GM23248 (cell line): ENCODE results near the gene MTHFD2L. TPM values are rescaled to one million over a fixed set of nuclear protein-coding genes. Genes with fewer than 3 reads are reported as not detected.

Experiments used
- DNase-seq: peaks from one replicate; pipeline ENCODE4 v3.0.0-alpha.2; 2015
- H2AFZ ChIP-seq: fragments of 200-600 bp; sonication (generic); 2 replicates; pipeline ENCODE4 v1.6.1; 2016; ENCODE audit warnings: antibody characterized with exemption
- H3F3A ChIP-seq: fragments of 200-600 bp; sonication (generic); 2 replicates; pipeline ENCODE4 v1.6.1; 2016; ENCODE audit warnings: mild to moderate bottlenecking, antibody characterized with exemption, mixed run types; ENCODE audit not compliant: insufficient read depth
- H3K27ac ChIP-seq: fragments of 200-600 bp; sonication (generic); 2 replicates; pipeline ENCODE4 v1.5.1; 2016; ENCODE audit warnings: mild to moderate bottlenecking
- H3K27me3 ChIP-seq: fragments of 200-600 bp; sonication (generic); replicated peaks from 2 replicates; pipeline ENCODE4 v1.6.1; 2016; ENCODE audit warnings: mild to moderate bottlenecking; ENCODE audit not compliant: insufficient read depth
- H3K36me3 ChIP-seq: fragments of 200-600 bp; sonication (generic); 2 replicates; pipeline ENCODE4 v1.6.1; 2016; ENCODE audit warnings: low read depth, mild to moderate bottlenecking
- H3K4me1 ChIP-seq: fragments of 200-600 bp; sonication (generic); 2 replicates; pipeline ENCODE4 v1.6.1; 2016; ENCODE audit warnings: mild to moderate bottlenecking; ENCODE audit not compliant: insufficient read depth
- H3K4me2 ChIP-seq: fragments of 200-600 bp; sonication (generic); one replicate; pipeline ENCODE4 v1.6.1; 2016; ENCODE audit warnings: mild to moderate bottlenecking; ENCODE audit not compliant: unreplicated experiment
- H3K4me3 ChIP-seq: fragments of 200-600 bp; sonication (generic); 2 replicates; pipeline ENCODE4 v1.5.1; 2016; ENCODE audit warnings: mild to moderate bottlenecking
- H3K79me2 ChIP-seq: fragments of 200-600 bp; sonication (generic); 2 replicates; pipeline ENCODE4 v1.6.1; 2016; ENCODE audit warnings: mild to moderate bottlenecking; ENCODE audit not compliant: insufficient read depth
- H3K9ac ChIP-seq: fragments of 200-600 bp; sonication (generic); 2 replicates; pipeline ENCODE4 v1.6.1; 2016; ENCODE audit warnings: mild to moderate bottlenecking
- H3K9me2 ChIP-seq: fragments of 200-600 bp; sonication (generic); 2 replicates; pipeline ENCODE4 v1.6.1; 2016; ENCODE audit warnings: mixed run types, mild to moderate bottlenecking, moderate library complexity; ENCODE audit not compliant: insufficient read depth
- H3K9me3 ChIP-seq: fragments of 200-600 bp; sonication (generic); one replicate; pipeline ENCODE4 v1.6.1; 2017; ENCODE audit warnings: low read depth
- H4K20me1 ChIP-seq: fragments of 200-600 bp; sonication (generic); 2 replicates; pipeline ENCODE4 v1.6.0; 2016; ENCODE audit not compliant: insufficient read depth
- EZH2 ChIP-seq: fragments of 200-600 bp; sonication (generic); IDR thresholded peaks from 2 replicates; pipeline ENCODE4 v1.6.1; 2018; ENCODE audit warnings: antibody characterized with exemption, mild to moderate bottlenecking; ENCODE audit not compliant: insufficient read depth, poor library complexity, severe bottlenecking
- EZH2phosphoT487 ChIP-seq: fragments of 200-600 bp; sonication (generic); IDR thresholded peaks from 2 replicates; pipeline ENCODE4 v1.6.1; 2018; ENCODE audit warnings: antibody characterized with exemption, moderate library complexity, mild to moderate bottlenecking, low read depth; ENCODE audit not compliant: insufficient read depth
- WGBS, 2 experiments: methylation state at CpG; one replicate each; pipeline ENCODE4 v1.1.6; 2015 to 2017; ENCODE audit warnings: low lambda C conversion rate in 2 of 2, low coverage in 1 of 2; ENCODE audit errors: missing lambda C conversion rate in 2 of 2; 5-methylcytosine and 5-hydroxymethylcytosine counted together
- in situ Hi-C: fragments of 300-500 bp; cut with MboI; formaldehyde crosslinking; loops from 2 replicates; pipeline ENCODE4 v1.15.0; 2020
- polyA plus RNA-seq: library from polyadenylated mRNA; unstranded; fragments of >200 nt; fragmentation: Nextera tagmentation; extraction: Ambion mirVana; gene quantifications from 2 replicates; pipeline ENCODE4 v1.2.1, GENCODE V29; 2016
- total RNA-seq: library from RNA; depleted of rRNA; stranded (reverse); fragments of >200 nt; shearing (Covaris generic); gene quantifications from 2 replicates; pipeline ENCODE4 v1.2.3, GENCODE V29; 2014

Gene MTHFD2L
- total and polyA plus RNA-seq, 2 experiments from 2014 or later, result 6.3 to 7.9 TPM

DNA sequence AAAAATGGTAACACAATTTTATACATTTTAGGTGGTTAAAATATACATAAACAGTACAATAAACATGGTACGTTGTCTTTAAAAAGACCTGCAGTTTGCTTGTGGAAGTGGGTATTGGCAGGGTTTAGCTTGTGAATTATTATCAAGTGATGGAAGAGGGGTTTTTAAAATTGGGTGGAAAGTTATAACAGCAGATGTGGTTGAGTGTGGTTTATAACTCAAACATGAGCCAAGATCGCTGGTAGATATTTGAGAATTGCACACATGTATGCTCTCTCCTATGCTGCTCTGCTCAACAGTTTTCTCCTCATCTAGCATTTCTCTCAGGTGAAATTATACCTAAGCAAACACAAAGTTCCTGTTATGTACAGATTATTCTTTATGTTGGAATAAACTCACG lies 164.4 kb downstream of the MTHFD2L start:
- TF ChIP-seq EZH2phosphoT487 (no peak), EZH2 (no peak)
- H3K27me3 ChIP-seq, result no peaks in the 10 kb centered on the region; the same call in 1 of the 2 replicates
- in situ Hi-C loops, result no loop called here
- H3K27ac ChIP-seq, result no peak overlapping the region
- no peaks in the 10 kb centered on the region for H4K20me1 ChIP-seq
- H3K9me2 ChIP-seq, result no peaks in the 10 kb centered on the region
- H3K4me1 ChIP-seq, result 0 out of 2 replicates have a peak, but pooled peaks cover 3% of the 10 kb centered on the region
- H3F3A ChIP-seq, result no peaks in the 10 kb centered on the region
- no peak for DNase-seq
- H3K9me3 ChIP-seq, result no peaks in the 10 kb centered on the region
- WGBS, 2 experiments, result 80% methylated on average over 3 of the region's 3 CpGs
- no peaks in the 10 kb centered on the region for H3K79me2 ChIP-seq
- no peak overlapping the region for H2AFZ ChIP-seq
- H3K9ac ChIP-seq, result no peak overlapping the region
- no peaks in the 10 kb centered on the region for H3K36me3 ChIP-seq
- no peak overlapping the region for H3K4me2 ChIP-seq
- H3K4me3 ChIP-seq, result no peak overlapping the region

- H3K27ac ChIP-seq, result no peak overlapping the region
- H3K9me2 ChIP-seq, result no peaks in the 10 kb centered on the region
- H3K4me3 ChIP-seq, result no peak overlapping the region
- no peaks in the 10 kb centered on the region; the same call in 1 of the 2 replicates for H3K27me3 ChIP-seq
- H3K9me3 ChIP-seq, result no peaks in the 10 kb centered on the region
- no peak for TF ChIP-seq EZH2phosphoT487
- no peak for TF ChIP-seq EZH2
- no peaks in the 10 kb centered on the region for H4K20me1 ChIP-seq
- 61 to 65% methylated on average over 4 of the region's 4 CpGs for WGBS, 2 experiments
- in situ Hi-C loops, result no loop called here
- no peaks in the 10 kb centered on the region for H3K36me3 ChIP-seq
- no peak for DNase-seq
- H3K4me1 ChIP-seq, result peaks cover 17% of the 10 kb centered on the region
- H3F3A ChIP-seq, result peaks cover 8% of the 10 kb centered on the region
- no peak overlapping the region for H2AFZ ChIP-seq
- no peak overlapping the region for H3K9ac ChIP-seq
- no peak overlapping the region for H3K4me2 ChIP-seq
- no peaks in the 10 kb centered on the region for H3K79me2 ChIP-seq
Measured at GRCh38 chr4:74323663-74324062, 165.7 kb downstream of the MTHFD2L start.

DNA sequence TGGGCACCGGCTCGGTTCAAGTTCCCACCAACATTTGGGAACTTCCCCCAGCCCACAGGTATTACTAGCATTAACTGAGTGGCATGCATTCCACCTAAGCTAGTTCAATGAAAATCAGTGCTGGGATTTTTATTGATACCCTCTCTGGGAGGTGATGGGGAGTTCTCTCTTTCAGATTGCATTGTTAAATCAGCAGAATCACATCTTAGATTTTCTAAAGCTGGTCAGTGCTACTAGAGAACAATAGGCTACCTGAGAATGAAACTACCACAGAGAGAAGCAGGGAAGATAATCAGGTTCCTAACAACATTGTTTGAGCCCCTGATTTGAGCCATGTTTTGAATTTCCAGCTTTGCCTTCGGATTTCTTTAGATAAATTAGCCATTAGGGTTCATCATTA lies 166.3 kb downstream of the MTHFD2L start:
- Histone ChIP-seq H4K20me1 (no peaks in the 10 kb centered on the region), H3F3A (peaks cover 14% of the 10 kb centered on the region), H3K79me2 (no peaks in the 10 kb centered on the region), H3K27me3 (no peaks in the 10 kb centered on the region; the same call in 1 of the 2 replicates), H3K9me2 (no peaks in the 10 kb centered on the region), H3K4me2 (no peak overlapping the region), H3K27ac (no peak overlapping the region), H3K9me3 (no peaks in the 10 kb centered on the region), H3K36me3 (no peaks in the 10 kb centered on the region), H3K4me1 (peaks cover 18% of the 10 kb centered on the region), H2AFZ (no peak overlapping the region), H3K9ac (no peak overlapping the region), H3K4me3 (no peak overlapping the region)
- no peak for DNase-seq
- TF ChIP-seq EZH2, result no peak
- in situ Hi-C loops, result no loop called here
- 80 to 89% methylated on average over 3 of the region's 3 CpGs for WGBS, 2 experiments

DNA sequence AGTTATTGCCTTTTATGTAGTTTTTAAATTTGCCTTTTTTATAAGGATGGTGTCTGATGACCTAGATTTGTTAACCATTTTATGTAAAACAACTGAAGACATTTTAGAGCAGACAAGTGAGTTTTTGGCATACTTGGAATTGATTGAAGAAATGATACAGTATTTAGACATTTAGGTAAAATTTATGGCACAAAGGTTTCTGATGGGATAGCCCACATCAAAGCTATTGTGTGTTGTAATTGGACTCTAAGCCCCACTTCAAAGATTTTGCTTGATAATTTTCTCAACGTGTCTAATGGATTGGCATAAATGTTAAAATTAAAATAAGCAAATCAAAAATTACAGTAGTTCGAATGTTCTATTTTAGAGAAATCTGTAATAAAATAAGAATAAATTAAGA lies 168.0 kb downstream of the MTHFD2L start:
- in situ Hi-C loops, result no loop called here
- no peaks in the 10 kb centered on the region; the same call in 1 of the 2 replicates for H3K27me3 ChIP-seq
- no peaks in the 10 kb centered on the region for H3K36me3 ChIP-seq
- no peaks in the 10 kb centered on the region for H4K20me1 ChIP-seq
- H3F3A ChIP-seq, result peaks cover 15% of the 10 kb centered on the region
- H3K9me2 ChIP-seq, result no peaks in the 10 kb centered on the region
- H2AFZ ChIP-seq, result no peak overlapping the region
- H3K4me1 ChIP-seq, result peaks cover 15% of the 10 kb centered on the region
- TF ChIP-seq EZH2 (no peak), EZH2phosphoT487 (no peak)
- no peak for DNase-seq
- H3K4me3 ChIP-seq, result no peak overlapping the region
- H3K9me3 ChIP-seq, result no peaks in the 10 kb centered on the region
- H3K9ac ChIP-seq, result no peak overlapping the region
- H3K79me2 ChIP-seq, result no peaks in the 10 kb centered on the region
- WGBS, 2 experiments, result 94 to 96% methylated on average over 2 of the region's 2 CpGs
- H3K27ac ChIP-seq, result no peak overlapping the region
- no peak overlapping the region for H3K4me2 ChIP-seq

DNA sequence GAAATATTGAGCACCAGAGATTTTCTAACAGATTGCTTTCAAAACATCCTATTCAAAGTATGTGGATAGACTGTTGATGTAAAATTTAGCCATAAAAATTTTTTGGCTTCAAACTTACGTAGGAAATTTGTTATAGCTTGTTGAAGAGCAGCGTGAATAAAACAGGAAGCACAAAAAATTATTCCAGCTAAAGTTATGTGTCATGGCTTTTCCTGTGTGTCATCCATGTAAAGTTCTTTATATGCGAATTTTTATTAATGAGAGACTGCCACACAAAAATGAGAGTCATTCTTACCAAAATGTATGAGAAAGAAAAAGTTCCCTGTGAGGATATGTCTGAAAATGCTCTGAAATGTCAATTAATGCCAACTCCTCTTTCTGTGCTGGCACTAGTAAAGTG lies 169.8 kb downstream of the MTHFD2L start:
- peak overlapping the region; percentile 19; the same call in 1 of the 2 replicates for H3K4me3 ChIP-seq
- H3K9ac ChIP-seq, result no peak overlapping the region
- 13 to 16% methylated on average over 3 of the region's 3 CpGs for WGBS, 2 experiments
- H3K79me2 ChIP-seq, result no peaks in the 10 kb centered on the region
- in situ Hi-C loops, result no loop called here
- H3K27me3 ChIP-seq, result no peaks in the 10 kb centered on the region; the same call in 1 of the 2 replicates
- peak overlapping the region; percentile 61 for H2AFZ ChIP-seq
- DNase-seq, result peak; percentile 52
- H3K9me3 ChIP-seq, result no peaks in the 10 kb centered on the region
- TF ChIP-seq EZH2 (no peak), EZH2phosphoT487 (no peak)
- H3K36me3 ChIP-seq, result no peaks in the 10 kb centered on the region
- no peaks in the 10 kb centered on the region for H3K9me2 ChIP-seq
- H3K4me1 ChIP-seq, result peaks cover 15% of the 10 kb centered on the region
- peaks cover 15% of the 10 kb centered on the region for H3F3A ChIP-seq
- no peaks in the 10 kb centered on the region for H4K20me1 ChIP-seq
- peak overlapping the region; percentile 45 for H3K27ac ChIP-seq
- H3K4me2 ChIP-seq, result peak overlapping the region; percentile 60
